SK-N-MC (cell line): ENCODE measurements around the gene UBE2Q1.

Source experiments
- EZH2 ChIP-seq: fragments of 200-600 bp; sonication (generic); IDR thresholded peaks from one replicate; pipeline ENCODE4 v1.6.1; 2017; ENCODE audit warnings: antibody characterized with exemption
- FOXP2 ChIP-seq: optimal IDR thresholded peaks from 2 replicates; pipeline ENCODE3; 2011; ENCODE audit warnings: mild to moderate bottlenecking, moderate library complexity; ENCODE audit not compliant: insufficient read depth; ENCODE audit errors: extremely low read length, control extremely low read depth
- POLR2AphosphoS5 ChIP-seq: IDR thresholded peaks from 2 replicates; pipeline ENCODE4 v1.6.1; 2012; ENCODE audit warnings: mild to moderate bottlenecking, low read depth, low read length, borderline replicate concordance

DNA sequence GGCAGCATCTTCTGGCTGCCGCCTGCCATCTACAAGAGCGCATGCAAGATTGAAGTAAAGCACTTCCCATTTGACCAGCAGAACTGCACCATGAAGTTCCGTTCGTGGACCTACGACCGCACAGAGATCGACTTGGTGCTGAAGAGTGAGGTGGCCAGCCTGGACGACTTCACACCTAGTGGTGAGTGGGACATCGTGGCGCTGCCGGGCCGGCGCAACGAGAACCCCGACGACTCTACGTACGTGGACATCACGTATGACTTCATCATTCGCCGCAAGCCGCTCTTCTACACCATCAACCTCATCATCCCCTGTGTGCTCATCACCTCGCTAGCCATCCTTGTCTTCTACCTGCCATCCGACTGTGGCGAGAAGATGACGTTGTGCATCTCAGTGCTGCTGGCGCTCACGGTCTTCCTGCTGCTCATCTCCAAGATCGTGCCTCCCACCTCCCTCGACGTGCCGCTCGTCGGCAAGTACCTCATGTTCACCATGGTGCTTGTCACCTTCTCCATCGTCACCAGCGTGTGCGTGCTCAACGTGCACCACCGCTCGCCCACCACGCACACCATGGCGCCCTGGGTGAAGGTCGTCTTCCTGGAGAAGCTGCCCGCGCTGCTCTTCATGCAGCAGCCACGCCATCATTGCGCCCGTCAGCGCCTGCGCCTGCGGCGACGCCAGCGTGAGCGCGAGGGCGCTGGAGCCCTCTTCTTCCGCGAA lies 12.9 kb upstream of the UBE2Q1 start:
- no peak for TF ChIP-seq POLR2AphosphoS5
- TF ChIP-seq EZH2: no peak
- TF ChIP-seq FOXP2: no peak
